TTC549 (cell line): ENCODE data around the gene PTX4.
"Not testable (repeated sequence)": the region's sequence is repeated elsewhere in the genome, so short reads cannot be mapped to it uniquely, and the experiment has no call there.

Source experiments
- FAIRE-seq: peaks from 2 replicates; lab custom pipeline; 2012; peaks lifted over from hg19 to GRCh38; lab: Jason Lieb, UNC

Gene PTX4

DNA sequence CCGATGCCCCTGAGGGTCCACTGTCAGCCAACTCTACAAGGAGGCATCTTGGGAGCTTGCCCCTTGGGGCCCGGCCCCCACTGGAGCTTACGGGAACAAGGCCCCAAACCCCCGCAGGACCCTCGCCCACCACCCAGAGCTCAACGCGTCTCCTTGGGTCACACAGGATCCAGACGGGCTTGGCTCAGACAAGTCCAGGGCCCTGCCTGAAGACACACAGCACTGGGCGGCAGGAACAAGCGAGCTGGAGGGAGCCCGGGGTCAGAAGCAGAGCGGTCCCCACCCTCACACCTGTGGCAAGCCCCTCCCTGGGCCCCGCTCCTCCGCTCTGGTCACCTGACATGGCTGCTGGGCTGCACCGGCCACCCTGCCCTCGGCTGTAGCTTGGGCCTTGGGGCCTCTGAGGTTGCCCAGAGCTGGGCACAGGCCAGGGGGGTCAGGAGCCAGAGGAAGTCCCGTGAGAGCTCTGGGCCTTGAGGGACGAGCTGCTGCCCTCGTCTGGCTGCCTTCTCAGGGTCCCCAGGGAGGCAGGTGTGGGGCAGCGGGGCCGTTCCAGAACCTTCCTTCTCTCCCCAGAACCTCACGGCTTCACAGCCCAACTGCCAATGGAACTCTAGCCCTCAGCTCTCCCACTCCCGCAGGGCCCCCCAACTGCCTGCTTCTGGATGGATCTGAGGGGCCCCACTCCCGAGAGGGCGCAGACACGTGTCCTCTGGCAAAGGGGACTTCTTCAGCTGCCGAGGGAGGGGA is 44.6 kb downstream of the PTX4 start, which contains the start of gene CCDC154:
Gene CCDC154, minus strand, starts transcription at position 577 of the 750 bp plus-strand sequence. Its CDS starts 234 bp downstream, at position 343.
- no peak for FAIRE-seq

DNA sequence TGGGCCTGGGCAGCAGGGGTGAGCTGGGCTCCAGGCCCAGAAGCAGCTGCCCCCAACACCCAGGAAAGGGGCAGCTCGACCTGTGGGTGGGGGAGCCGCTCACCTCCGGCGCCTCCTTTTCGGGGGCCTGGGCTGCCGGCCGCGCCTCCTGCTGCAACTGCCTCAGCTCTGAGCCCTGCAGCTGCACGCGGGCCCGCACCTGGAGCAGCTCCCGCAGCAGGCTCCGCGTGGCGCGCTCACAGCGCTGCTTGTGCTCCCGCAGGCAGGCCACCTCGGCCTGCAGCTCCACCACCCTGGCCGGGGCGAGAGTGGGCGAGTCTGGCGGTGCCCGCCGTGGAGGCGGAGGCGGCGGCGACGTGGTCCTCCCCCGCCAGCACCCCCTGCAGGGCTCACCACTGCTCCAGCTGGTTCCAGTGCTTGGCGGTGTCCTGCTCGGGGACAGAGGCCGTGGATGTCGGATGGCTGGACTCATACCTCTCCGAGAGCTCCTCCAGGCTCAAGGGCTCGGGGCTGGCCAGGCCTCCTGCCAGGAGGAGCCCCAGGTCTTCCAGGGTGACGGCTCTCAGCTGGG is 45.3 kb downstream of the PTX4 start:
- FAIRE-seq = no peak

DNA sequence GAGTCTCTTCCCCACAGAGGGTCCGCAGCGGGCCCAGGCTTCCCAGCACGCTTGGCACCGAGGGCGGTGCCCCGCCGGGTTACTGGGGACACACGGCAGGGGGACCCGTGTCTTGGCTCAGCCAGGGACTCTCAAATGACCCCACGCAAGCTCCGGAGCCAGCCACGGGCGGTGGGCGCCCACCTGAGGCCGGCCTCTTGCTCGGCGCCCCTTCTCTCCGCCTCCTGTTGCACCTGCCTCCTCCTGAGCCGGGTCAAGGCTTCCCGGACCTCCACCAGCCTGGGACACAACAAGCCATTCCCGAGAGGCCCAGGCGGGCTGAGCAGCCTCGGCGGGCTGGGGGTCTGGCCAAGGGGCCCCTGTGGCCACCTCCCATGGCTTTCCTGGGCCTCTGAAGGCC is 46.0 kb downstream of the PTX4 start:
- FAIRE-seq = no peak

DNA sequence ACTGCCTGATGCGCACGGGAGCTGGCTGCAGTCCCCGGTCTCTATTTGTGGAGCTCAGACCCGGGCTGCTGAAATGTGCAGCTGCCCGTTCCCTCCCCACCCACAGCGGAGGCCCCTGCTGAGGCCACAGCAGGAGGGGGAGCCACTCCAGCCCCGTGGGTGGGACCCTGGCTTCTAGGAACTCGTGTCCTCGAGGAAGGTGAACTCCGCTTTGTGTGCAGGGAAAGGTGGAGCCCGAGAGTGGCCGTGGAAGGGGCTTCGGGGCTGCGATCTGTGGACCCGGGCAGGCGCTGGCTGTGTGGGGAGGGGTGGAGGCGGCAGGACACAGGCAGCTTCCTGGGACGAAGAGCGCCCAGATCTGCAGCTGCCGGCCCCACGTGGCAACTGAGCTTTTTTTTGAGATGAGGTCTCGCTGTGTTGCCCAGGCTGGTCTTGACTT is 47.3 kb downstream of the PTX4 start:
- FAIRE-seq = no peak

DNA sequence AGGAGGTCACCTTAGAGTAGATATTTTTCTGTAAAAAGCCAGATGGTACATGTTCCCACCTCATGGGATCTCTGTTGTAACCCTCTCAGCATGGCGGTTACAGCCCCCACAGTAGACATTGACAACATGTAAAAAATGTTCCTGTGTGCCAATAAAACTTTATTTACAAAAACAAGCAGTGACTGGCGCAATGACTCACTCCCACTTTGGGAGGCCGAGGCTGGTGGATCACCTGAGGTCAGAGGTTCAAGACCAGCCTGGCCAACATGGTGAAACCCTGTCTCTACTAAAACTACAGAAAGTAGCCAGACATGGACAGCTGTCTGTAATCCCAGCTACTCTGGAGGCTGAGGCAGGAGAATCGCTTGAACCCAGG is 49.1 kb downstream of the PTX4 start:
- FAIRE-seq = not testable (repeated sequence)

DNA sequence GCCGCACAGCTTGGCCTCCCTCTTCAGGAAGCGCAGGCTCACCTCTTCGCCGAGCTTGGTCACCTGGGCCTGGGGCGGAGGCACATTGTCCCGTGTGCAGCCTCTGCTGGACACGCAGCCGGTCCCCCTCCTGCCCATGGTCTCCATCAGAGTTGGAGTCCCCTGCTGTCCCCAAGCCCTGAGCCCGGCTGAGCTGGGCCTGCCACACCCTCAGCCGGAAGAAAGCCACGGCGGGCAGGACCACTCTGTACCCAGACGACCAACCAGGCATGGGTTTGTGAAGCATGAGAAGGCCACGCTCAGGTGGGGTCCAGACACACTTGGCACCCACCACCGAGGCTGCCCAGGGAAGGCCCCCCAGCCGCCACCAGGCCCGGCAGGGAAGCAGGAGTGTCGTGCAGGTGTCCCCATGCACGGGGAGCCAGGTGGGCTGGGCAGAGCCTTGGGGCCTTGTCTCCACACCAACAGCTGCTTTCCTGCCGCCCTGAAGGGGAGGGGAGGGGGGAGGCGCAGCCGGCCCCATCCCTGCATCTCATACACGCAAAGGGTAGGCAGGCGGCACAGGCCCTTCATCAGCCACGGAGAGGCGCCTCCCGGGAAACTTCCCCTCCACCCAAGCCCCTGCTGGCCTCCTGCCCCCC is 49.6 kb downstream of the PTX4 start:
- no peak for FAIRE-seq

DNA sequence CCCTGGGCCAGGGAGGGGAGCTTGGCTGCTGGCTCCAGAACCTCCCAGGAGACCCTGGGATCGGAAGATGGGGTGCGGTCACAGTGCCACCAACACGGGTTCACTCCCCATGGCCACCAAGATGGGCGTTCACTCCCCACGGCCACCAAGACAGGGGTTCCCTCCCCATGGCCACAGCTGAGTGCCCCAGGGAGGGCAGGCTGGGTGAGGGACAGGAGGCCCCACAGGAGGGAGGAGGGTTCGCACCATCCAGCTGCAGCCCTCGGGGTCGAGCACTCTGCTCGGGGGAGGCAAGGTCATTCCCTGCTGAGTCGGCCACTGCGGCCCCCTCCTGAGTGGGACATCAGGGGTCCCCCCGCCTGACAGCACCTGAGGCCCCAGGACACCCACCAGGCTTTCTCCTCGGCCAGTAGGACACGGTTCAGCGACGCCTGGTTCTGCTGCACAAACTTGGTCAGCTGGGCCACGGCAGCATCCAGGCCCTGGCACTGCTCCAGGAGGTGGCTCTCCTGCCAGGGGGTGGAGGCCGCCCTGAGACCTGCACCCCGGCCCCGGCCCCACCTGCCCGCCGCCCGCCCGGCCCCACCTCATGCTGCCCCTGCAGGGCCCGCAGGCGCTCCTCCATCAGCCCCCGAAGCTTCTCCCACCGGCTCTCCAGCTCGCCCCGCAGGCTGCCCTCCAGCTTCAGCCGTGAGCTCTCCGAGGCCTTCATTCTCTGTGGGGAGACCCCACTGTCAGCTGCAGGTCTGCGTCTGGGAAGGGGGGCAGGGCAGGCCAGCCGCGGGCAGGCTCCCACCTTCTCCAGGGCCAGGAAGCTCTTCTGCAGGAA is 50.3 kb downstream of the PTX4 start:
- FAIRE-seq = no peak

DNA sequence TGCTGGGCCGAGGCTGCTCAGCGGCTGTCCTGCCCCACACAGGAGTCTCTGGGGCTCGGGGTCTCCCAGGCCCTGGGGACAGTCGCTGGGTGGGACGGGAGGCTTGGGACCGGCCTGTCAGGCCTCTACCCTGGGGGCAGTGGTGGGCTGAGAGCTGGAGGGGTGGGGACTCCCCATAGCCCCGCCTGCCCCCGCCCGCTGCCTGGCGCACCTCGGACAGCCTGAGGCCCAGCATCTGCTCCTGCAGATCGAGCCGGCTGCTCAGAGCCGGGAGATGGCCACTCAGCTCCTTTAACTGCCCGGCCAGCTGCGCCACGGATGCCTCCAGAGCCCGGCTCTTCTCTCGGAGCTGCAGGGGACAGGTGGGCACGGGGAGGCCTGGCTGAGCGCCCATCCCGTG is 51.1 kb downstream of the PTX4 start:
- no peak for FAIRE-seq

DNA sequence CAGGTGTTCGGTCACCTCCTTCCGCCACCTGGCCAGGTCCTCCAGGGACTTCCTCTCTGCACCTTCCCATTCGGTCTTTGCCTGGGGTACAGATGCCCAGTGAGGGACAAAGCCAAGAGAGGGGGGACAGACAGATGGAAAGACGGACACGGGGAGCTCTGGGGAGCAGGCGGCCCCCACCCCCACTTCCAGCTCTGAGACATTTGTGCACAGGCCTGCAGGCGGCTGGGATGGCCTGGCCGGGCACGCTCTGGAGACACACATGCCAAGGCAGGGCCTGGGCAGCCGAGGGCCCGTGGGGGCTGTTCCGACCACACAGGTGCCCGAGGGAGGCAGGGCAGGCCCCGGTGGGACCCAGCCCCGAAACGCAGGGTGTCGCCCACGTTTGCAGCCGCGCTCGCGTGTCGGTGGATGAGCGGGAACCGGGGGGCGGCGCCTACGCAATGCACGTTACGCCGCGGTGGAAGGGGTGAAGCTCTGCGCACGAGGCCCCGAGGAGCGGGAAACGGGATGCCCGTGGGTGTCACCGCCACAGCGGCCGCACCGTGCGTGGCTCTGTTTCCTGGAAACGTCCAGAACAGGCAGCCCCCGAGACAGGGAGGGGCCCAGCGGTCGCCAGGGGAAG is 51.9 kb downstream of the PTX4 start:
- FAIRE-seq = no peak

DNA sequence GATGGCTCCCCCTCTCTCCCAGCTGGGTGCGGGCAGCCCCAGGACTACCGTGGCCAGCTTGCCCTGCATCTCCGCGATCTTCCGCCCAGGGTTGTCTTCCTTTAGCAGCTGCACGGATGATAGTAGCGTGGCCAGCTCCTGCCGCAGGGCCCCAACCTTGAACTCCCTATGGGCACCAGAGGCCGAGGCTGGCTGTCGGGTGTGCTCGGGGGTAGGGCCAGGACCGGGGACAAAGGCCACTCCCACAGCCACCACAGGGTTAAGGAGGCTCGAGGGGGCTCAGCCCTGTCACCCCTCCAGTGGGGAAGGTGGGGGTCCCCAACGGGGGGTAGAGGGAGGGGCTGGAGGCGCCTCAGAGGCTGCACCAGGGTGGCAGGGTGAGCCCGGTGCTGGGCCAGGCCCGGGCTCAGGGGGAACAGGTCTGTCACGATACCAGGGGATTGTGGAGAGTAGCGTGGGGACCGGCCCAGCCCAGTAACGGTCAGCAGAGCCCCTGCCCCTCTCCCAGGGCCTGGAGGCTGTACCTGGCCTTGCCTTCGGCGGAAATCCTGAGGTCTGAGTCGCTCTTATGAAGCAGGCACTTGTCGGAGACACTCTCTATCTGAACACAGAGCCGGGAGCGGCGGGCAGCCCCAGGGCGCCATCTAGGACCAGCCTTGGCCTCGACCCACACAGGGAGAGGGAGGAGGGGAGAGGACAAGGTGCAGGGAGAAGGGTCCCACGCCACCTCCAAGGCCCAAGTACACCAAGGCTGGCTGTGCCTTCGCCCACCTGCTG is 52.6 kb downstream of the PTX4 start:
- FAIRE-seq = no peak
